ENCODE data around the gene MPHOSPH8.

GRCh38 chr13:19633479-19634255, at the start of gene MPHOSPH8:
- TF ChIP-seq, protein P1, sequence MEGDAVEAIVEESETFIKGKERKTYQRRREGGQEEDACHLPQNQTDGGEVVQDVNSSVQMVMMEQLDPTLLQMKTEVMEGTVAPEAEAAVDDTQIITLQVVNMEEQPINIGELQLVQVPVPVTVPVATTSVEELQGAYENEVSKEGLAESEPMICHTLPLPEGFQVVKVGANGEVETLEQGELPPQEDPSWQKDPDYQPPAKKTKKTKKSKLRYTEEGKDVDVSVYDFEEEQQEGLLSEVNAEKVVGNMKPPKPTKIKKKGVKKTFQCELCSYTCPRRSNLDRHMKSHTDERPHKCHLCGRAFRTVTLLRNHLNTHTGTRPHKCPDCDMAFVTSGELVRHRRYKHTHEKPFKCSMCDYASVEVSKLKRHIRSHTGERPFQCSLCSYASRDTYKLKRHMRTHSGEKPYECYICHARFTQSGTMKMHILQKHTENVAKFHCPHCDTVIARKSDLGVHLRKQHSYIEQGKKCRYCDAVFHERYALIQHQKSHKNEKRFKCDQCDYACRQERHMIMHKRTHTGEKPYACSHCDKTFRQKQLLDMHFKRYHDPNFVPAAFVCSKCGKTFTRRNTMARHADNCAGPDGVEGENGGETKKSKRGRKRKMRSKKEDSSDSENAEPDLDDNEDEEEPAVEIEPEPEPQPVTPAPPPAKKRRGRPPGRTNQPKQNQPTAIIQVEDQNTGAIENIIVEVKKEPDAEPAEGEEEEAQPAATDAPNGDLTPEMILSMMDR (IDR thresholded peaks at IDR 0.05; ENCODE audit: low read length) = no peak
- no peak for TF ChIP-seq EZH2 (optimal IDR thresholded peaks at IDR 0.05; ENCODE audit: low read depth, low read length)

All from MM.1S (cell line).